ENCODE measurements around the gene PDCD11.

The PDCD11 gene

DNA sequence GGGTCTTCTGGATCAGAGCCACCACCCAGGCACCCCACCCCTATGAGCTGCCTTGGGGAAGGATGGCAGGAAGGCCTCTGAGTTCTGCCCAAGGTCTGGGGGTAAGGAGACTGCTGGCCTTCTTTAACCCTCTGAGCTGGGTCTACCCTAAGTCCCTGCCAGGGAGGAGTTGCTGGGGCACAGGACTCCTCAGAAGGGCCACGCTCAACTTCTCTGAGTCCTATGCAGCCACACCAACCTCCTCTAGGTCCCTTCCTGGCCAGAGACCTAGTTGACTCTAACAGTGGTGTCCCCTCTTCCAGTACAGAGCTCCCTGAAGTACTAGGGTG lies 94.5 kb downstream of the PDCD11 start:
- no peak for DNase-seq (ENCODE audit: low read depth, low spot score)
- in situ Hi-C loops (cut with HindIII; ENCODE audit: low sequenced_read_pairs) = no loop called here
- no peak overlapping the region for H3K4me3 ChIP-seq (ENCODE audit: low read depth, low read length)
- TF ChIP-seq, protein P1, sequence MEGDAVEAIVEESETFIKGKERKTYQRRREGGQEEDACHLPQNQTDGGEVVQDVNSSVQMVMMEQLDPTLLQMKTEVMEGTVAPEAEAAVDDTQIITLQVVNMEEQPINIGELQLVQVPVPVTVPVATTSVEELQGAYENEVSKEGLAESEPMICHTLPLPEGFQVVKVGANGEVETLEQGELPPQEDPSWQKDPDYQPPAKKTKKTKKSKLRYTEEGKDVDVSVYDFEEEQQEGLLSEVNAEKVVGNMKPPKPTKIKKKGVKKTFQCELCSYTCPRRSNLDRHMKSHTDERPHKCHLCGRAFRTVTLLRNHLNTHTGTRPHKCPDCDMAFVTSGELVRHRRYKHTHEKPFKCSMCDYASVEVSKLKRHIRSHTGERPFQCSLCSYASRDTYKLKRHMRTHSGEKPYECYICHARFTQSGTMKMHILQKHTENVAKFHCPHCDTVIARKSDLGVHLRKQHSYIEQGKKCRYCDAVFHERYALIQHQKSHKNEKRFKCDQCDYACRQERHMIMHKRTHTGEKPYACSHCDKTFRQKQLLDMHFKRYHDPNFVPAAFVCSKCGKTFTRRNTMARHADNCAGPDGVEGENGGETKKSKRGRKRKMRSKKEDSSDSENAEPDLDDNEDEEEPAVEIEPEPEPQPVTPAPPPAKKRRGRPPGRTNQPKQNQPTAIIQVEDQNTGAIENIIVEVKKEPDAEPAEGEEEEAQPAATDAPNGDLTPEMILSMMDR (IDR thresholded peaks at IDR 0.05; ENCODE audit: low read depth, low read length) = no peak

DNA sequence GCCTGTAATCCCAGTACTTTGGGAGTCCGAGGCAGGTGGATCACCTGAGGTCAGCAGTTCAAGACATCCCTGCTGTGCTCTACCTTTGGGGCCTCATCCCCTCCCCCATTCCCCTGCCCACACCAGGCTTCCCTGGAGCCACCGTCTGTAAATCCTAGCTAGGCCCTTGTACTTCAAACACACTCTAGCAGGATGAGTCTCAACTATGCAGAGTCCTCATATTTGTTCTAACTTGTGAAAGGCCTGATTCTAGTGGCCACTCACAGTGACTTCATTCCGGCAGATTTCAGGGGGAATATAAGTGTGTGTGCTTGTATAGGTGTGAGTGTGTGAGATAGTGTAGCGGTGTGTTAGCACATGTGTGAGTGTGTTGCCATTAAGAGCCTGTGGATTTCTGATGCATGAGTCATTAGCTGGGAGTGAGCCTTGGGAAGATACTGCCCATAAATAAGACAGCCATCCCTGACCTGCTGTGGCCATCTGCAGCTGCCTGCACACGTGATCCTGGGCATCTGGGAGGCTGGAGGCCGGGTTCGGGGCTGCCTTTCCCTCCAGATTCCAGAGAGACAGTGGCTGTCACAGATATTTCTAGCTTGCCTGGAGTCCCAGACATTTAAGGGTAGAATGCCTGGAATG lies 95.4 kb downstream of the PDCD11 start:
- in situ Hi-C loops (cut with HindIII; ENCODE audit: low sequenced_read_pairs) = no loop called here
- H3K4me3 ChIP-seq (ENCODE audit: low read depth, low read length) = no peak overlapping the region
- peak; percentile 78 for DNase-seq (ENCODE audit: low read depth, low spot score)
- TF ChIP-seq, protein P1 (IDR thresholded peaks at IDR 0.05; ENCODE audit: low read depth, low read length) = no peak

DNA sequence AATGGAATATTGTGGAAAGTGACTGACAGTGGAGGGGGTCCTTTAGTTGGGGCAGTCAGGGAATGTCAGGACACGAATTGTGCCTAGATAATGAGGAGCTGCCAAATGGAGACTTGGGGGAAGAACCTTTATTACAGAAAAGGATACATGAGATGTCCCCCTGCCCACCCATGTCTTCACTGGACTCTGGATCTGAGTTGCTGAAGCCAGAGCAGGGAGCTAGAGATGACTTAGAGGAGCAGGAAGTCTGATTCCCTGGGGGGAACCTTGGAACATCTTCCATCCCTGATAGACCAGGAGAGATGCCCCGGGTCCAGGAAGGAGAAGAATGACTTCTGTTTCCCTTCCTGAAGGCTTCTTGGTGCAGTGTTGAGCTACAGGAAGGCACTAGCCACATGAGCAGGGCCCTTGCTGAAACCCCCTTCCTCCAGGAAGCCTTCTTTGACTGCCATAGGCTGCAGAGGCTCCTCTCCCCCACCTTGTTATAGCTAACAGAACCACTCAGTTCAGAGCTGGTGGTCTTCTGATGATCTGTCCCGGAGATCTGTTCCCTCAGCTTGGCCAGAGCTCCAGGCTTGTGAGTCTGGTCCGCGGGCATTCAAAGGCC lies 96.3 kb downstream of the PDCD11 start:
- no peak for DNase-seq (ENCODE audit: low read depth, low spot score)
- no peak overlapping the region for H3K4me3 ChIP-seq (ENCODE audit: low read depth, low read length)
- TF ChIP-seq, protein P1 (IDR thresholded peaks at IDR 0.05; ENCODE audit: low read depth, low read length) = no peak
- in situ Hi-C loops (cut with HindIII; ENCODE audit: low sequenced_read_pairs) = no loop called here

DNA sequence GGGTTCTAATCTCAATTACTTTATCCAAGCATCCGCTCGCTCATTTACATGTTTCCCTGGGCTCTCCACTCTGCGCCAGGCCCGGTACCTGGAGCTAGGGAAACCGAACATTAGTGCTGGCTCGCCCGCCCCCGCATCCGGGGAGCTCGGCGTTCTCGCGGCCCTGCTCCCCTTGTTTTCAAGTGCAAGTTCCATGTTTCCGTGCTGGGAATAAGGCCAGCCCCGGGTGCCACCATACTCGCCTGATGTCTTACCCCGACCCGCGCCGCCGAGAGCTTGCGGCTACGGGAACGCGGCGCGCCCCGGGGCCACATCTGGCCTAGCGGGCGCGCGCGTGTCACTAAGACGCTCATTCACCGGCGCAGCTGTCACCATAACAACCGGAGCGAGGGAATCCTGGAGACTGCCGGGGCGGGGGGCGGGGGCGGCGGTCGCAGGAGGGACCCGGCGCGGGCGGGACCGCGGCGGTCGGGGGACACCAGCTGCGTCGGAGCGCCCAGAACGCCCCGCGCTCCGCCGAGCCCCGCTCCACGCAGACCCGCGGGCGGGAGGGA lies 97.0 kb downstream of the PDCD11 start, which contains the start of gene NEURL1:
TSS of gene NEURL1 (plus strand) at position 344 of the 554 bp plus-strand sequence. CDS start 683 bp downstream, outside the sequence.
- in situ Hi-C loops (cut with HindIII; ENCODE audit: low sequenced_read_pairs) = no loop called here
- no peak within 1 kb of the TSS for H3K4me3 ChIP-seq (ENCODE audit: low read depth, low read length)
- DNase-seq (ENCODE audit: low read depth, low spot score) = no peak
- TF ChIP-seq, protein P1 (IDR thresholded peaks at IDR 0.05; ENCODE audit: low read depth, low read length) = no peak

DNA sequence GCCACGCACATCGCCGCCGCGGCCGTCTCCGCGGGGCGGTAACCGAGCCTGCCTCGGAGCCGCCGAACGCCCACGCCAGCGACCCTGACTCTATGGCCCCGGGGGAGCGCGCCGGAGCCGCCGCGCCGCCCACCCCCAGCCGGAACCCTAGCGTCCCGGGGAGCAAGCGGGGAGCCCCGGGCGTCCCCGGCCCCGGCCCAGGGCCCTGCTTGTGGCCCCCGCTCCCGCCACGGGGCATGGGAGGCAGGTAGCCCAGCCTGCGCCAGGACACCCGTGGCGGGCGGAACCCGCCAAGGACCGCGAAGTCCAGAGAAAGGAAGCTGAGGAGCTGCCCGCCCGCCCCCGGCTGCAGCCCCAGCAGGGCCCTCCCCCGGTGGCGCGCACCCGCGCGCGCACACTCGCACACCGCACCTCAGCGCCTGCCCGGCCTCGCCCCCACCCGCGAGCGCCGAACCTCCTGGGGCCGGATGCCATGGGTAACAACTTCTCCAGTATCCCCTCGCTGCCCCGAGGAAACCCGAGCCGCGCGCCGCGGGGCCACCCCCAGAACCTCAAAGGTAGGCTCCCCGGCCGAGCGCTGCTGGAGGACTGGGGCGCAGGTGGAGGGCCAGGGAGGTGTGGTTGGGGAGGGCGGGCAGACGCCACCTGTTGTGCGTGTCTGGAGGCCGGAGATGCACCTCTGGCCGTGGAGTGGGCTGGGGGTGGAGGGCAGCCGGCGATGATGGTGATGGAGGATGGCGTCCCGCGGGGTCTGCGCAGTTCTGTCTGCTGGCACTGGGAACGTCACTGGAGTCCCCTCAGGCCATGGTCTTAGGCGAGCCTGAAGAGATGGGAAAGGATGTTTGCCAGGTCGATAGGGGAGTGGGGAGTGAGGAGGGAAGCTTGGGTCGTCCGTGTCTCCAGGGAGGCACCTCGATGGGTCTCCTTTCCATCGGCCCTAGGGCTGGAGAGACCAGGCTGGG lies 97.8 kb downstream of the PDCD11 start:
- H3K4me3 ChIP-seq (ENCODE audit: low read depth, low read length) = no peak overlapping the region
- in situ Hi-C loops (cut with HindIII; ENCODE audit: low sequenced_read_pairs) = no loop called here
- TF ChIP-seq, protein P1 (IDR thresholded peaks at IDR 0.05; ENCODE audit: low read depth, low read length) = no peak
- no peak for DNase-seq (ENCODE audit: low read depth, low spot score)

DNA sequence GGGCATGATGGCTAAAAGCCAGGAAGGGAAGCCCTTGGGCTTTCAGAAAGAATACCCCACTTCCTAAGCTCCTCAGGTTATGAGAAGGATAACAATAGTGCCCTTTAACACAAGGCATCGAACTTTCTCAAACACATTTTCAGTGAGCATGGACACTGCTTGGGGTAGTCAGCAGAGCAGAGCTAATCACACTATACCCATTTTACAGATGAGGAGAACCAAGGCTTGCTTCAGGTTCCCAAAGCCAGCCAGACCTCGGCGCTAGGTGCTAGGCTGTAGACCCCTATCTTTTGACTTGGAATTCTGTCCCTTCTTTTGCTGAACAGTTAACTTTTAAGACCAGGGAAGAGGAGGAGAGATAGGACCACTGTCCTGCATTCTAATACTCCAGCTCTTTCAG lies 98.9 kb downstream of the PDCD11 start:
- no peak overlapping the region for H3K4me3 ChIP-seq (ENCODE audit: low read depth, low read length)
- TF ChIP-seq, protein P1 (IDR thresholded peaks at IDR 0.05; ENCODE audit: low read depth, low read length) = no peak
- DNase-seq (ENCODE audit: low read depth, low spot score) = no peak
- in situ Hi-C loops (cut with HindIII; ENCODE audit: low sequenced_read_pairs) = no loop called here

Data from astrocyte of the spinal cord (primary cell).